Measurements from ENCODE around the gene CHAD.
"Not testable (repeated sequence)": the region's sequence is repeated elsewhere in the genome, so short reads cannot be mapped to it uniquely, and the experiment has no call there.

Gene CHAD

GRCh38 chr17:50430821-50431618 lies 37.7 kb downstream of the CHAD start:
- no peak for DNase-seq

GRCh38 chr17:50429793-50430192 lies 38.9 kb downstream of the CHAD start:
- DNase-seq: no peak

GRCh38 chr17:50428831-50429424 lies 39.8 kb downstream of the CHAD start:
- DNase-seq: no peak

GRCh38 chr17:50428126-50428525 lies 40.6 kb downstream of the CHAD start:
- not testable (repeated sequence) for DNase-seq

GRCh38 chr17:50426814-50427787 lies 41.6 kb downstream of the CHAD start:
- no peak for DNase-seq

- peak in 2 of 56 donors; percentile 15 for DNase-seq
Observed at GRCh38 chr17:50426472-50426782, 42.3 kb downstream of the CHAD start.

- peak in 28 of 56 donors; percentile 3 to 64 (median 15) for DNase-seq
Observed at GRCh38 chr17:50425682-50426471, 42.8 kb downstream of the CHAD start, which contains the start of gene ACSF2. TSS of gene ACSF2 (plus strand) at chr17:50426218. CDS start at chr17:50426262, 44 bp downstream.

- DNase-seq: no peak
Observed at GRCh38 chr17:50424996-50425681, 43.5 kb downstream of the CHAD start.

GRCh38 chr17:50424246-50424995 lies 44.3 kb downstream of the CHAD start:
- DNase-seq: no peak

- no peak for DNase-seq
Observed at GRCh38 chr17:50423553-50424159, 45.0 kb downstream of the CHAD start.

GRCh38 chr17:50422738-50423137 lies 45.9 kb downstream of the CHAD start:
- no peak for DNase-seq

- no peak for DNase-seq
Observed at GRCh38 chr17:50421308-50422051, 47.2 kb downstream of the CHAD start.

GRCh38 chr17:50420419-50421112 lies 48.1 kb downstream of the CHAD start:
- no peak for DNase-seq

- DNase-seq: not testable (repeated sequence)
Observed at GRCh38 chr17:50419577-50419976, 49.1 kb downstream of the CHAD start.

GRCh38 chr17:50414808-50415207 lies 53.9 kb downstream of the CHAD start:
- no peak for DNase-seq

Measured in nucleus accumbens (tissue), 56 donors.